ENCODE results near the gene DLX3.

The DLX3 gene

DNA sequence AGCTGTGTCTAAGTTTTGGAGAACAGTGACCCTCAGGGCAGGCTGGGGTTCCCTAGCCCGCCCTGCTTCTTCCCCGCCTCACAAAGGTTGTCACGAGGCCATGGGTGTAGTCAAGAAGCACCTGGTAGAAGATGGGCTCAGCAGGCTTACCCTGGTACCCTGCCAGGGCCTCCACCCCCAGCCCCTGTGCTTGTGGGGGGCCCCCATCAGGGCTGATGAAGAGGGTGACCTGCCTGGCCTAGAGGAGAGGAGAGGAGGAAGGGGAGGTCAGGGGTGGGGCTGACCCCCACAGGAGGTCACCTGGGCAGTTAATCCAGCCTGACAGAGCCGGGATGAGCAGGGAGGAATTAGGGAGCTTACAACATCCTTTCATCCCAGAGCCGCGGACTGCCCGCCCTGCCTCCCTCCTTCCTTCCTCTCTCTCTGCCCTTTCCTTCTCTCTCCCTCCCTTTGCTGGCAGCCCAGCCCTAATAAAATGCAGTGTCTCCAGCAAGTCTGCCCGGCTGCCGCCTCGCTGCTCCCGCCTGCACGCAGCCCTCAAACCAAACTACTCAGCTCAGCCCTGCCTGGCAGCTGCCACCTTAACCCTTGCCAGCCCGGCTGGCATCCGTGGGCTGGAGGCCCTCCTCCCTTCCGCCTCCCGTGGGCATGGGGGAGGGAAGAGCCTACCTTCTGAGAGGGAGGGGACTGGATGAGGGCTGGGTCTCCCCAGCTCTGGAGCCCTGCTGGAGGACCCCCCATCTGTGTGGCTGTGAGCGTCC, 7.2 kb downstream of the DLX3 start:
- Histone ChIP-seq H3K36me3 (ENCODE audit: insufficient read depth, low read length) (no peaks in the 10 kb centered on the region), H3K27me3 (ENCODE audit: insufficient read depth, low read length, poor library complexity) (peaks cover 51% of the 10 kb centered on the region), H3K79me2 (ENCODE audit: insufficient read depth, low read length) (no peaks in the 10 kb centered on the region), H2AFZ (ENCODE audit: low read depth, low read length) (no peak overlapping the region), H3K4me1 (ENCODE audit: insufficient read depth, low read length) (no peaks in the 10 kb centered on the region), H3K4me2 (ENCODE audit: insufficient read depth, low read length) (no peak overlapping the region), H3K27ac (ENCODE audit: low read length) (no peak overlapping the region), H3K9ac (ENCODE audit: low read depth, low read length) (no peak overlapping the region), H3K9me3 (ENCODE audit: insufficient read depth, low read length, severe bottlenecking) (no peaks in the 10 kb centered on the region), H3K4me3 (ENCODE audit: low read depth in 1 of 2, low read length in 2 of 2) (no peak overlapping the region), H4K20me1 (ENCODE audit: insufficient read depth, low read length) (peaks cover 20% of the 10 kb centered on the region)
- DNase-seq = no peak
- ATAC-seq (ENCODE audit: insufficient read depth, low read depth) = no peak
- TF ChIP-seq, protein P1, sequence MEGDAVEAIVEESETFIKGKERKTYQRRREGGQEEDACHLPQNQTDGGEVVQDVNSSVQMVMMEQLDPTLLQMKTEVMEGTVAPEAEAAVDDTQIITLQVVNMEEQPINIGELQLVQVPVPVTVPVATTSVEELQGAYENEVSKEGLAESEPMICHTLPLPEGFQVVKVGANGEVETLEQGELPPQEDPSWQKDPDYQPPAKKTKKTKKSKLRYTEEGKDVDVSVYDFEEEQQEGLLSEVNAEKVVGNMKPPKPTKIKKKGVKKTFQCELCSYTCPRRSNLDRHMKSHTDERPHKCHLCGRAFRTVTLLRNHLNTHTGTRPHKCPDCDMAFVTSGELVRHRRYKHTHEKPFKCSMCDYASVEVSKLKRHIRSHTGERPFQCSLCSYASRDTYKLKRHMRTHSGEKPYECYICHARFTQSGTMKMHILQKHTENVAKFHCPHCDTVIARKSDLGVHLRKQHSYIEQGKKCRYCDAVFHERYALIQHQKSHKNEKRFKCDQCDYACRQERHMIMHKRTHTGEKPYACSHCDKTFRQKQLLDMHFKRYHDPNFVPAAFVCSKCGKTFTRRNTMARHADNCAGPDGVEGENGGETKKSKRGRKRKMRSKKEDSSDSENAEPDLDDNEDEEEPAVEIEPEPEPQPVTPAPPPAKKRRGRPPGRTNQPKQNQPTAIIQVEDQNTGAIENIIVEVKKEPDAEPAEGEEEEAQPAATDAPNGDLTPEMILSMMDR (IDR thresholded peaks at IDR 0.05; ENCODE audit: borderline replicate concordance, extremely low read depth, low read length, poor library complexity, severe bottlenecking) = no peak
- TF ChIP-seq EZH2 (IDR thresholded peaks at IDR 0.05; ENCODE audit: borderline replicate concordance, low read depth, low read length, severe bottlenecking) = no peak

DNA sequence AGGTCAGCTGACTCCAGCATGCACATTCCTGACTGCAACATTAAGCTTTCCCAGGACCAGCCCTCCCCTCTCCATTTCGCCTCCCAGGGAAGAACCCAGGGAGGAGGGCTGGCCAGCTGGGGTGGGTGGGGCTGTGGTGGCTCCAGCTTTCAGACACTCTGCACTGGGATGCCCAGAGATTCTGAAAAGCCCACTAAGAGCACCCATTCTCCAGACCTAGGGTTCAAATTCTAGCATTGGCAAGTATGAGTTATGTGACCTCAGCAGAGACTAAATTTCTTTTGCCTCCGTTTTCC, 7.8 kb downstream of the DLX3 start:
- Histone ChIP-seq H3K9me3 (ENCODE audit: insufficient read depth, low read length, severe bottlenecking) (no peaks in the 10 kb centered on the region), H4K20me1 (ENCODE audit: insufficient read depth, low read length) (peaks cover 20% of the 10 kb centered on the region), H3K4me1 (ENCODE audit: insufficient read depth, low read length) (no peaks in the 10 kb centered on the region), H3K27ac (ENCODE audit: low read length) (no peak overlapping the region), H2AFZ (ENCODE audit: low read depth, low read length) (no peak overlapping the region), H3K36me3 (ENCODE audit: insufficient read depth, low read length) (no peaks in the 10 kb centered on the region), H3K27me3 (ENCODE audit: insufficient read depth, low read length, poor library complexity) (peaks cover 46% of the 10 kb centered on the region), H3K9ac (ENCODE audit: low read depth, low read length) (no peak overlapping the region), H3K4me3 (ENCODE audit: low read depth in 1 of 2, low read length in 2 of 2) (no peak overlapping the region), H3K79me2 (ENCODE audit: insufficient read depth, low read length) (no peaks in the 10 kb centered on the region), H3K4me2 (ENCODE audit: insufficient read depth, low read length) (no peak overlapping the region)
- DNase-seq (no peak), ATAC-seq (ENCODE audit: insufficient read depth, low read depth) (no peak)
- no peak for TF ChIP-seq EZH2 (IDR thresholded peaks at IDR 0.05; ENCODE audit: borderline replicate concordance, low read depth, low read length, severe bottlenecking)
- TF ChIP-seq, protein P1 (IDR thresholded peaks at IDR 0.05; ENCODE audit: borderline replicate concordance, extremely low read depth, low read length, poor library complexity, severe bottlenecking) = no peak

DNA sequence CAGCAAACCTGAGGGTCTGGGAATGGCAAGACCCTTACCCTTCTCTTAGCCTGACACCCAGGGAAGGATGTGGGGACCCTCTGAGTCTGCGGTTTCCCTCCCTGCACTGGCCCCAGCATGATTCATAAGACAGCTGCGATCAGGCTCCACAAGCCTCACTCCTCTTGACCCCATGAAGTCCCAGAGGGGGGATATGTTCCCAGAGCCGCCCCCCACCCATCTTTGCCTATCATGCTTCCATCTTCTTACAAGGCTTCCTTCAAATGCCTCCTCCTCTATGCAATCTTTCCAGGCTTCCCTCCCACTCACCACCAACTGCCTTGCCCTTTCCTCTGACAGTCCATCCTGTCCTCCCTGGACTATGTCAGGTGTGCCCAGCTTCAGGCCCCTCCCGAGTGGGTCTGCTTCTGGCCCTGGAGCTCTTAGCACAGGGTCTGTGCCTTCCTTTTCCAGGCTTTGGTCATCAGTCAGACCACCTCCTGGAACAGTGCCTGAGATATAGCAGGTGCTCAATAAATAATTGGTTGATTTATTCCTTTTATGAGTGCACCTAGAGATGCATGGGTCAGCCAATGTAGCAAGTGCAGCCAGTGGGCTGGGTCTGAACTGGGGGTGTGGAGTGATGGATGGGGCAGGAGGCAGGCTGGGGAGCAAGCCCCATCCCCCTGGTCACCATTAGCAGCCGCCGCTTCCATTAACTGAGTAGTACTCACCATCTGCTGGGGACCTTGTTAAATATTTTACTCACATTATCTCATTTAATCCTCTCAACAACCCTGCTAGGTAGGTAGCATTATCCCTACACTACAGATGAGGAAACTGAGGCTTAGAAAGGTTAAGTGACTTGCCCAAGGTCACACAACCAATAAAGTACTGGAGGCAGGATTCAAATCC, 8.4 kb downstream of the DLX3 start:
- Histone ChIP-seq H3K4me2 (ENCODE audit: insufficient read depth, low read length) (no peak overlapping the region), H4K20me1 (ENCODE audit: insufficient read depth, low read length) (peaks cover 20% of the 10 kb centered on the region), H3K9me3 (ENCODE audit: insufficient read depth, low read length, severe bottlenecking) (no peaks in the 10 kb centered on the region), H3K27me3 (ENCODE audit: insufficient read depth, low read length, poor library complexity) (peaks cover 46% of the 10 kb centered on the region), H3K79me2 (ENCODE audit: insufficient read depth, low read length) (no peaks in the 10 kb centered on the region), H2AFZ (ENCODE audit: low read depth, low read length) (no peak overlapping the region), H3K36me3 (ENCODE audit: insufficient read depth, low read length) (no peaks in the 10 kb centered on the region), H3K9ac (ENCODE audit: low read depth, low read length) (no peak overlapping the region), H3K27ac (ENCODE audit: low read length) (no peak overlapping the region), H3K4me3 (ENCODE audit: low read depth in 1 of 2, low read length in 2 of 2) (no peak overlapping the region), H3K4me1 (ENCODE audit: insufficient read depth, low read length) (no peaks in the 10 kb centered on the region)
- no peak for TF ChIP-seq EZH2 (IDR thresholded peaks at IDR 0.05; ENCODE audit: borderline replicate concordance, low read depth, low read length, severe bottlenecking)
- TF ChIP-seq, protein P1 (IDR thresholded peaks at IDR 0.05; ENCODE audit: borderline replicate concordance, extremely low read depth, low read length, poor library complexity, severe bottlenecking) = no peak
- DNase-seq = no peak
- no peak for ATAC-seq (ENCODE audit: insufficient read depth, low read depth)

Data from DND-41 (cell line).